GM18499 (cell line): ENCODE results near the gene ATXN10.
"Not testable (repeated sequence)": the region's sequence is repeated elsewhere in the genome, so short reads cannot be mapped to it uniquely, and the experiment has no call there.

Experiments
- ATAC-seq: cut with Tn5 transposase; IDR thresholded peaks from one replicate; pipeline ENCODE4 v1.9.1; 2021; ENCODE audit warnings: moderate number of reproducible peaks; ENCODE audit not compliant: insufficient read depth, unreplicated experiment

ATXN10 gene, protein sequence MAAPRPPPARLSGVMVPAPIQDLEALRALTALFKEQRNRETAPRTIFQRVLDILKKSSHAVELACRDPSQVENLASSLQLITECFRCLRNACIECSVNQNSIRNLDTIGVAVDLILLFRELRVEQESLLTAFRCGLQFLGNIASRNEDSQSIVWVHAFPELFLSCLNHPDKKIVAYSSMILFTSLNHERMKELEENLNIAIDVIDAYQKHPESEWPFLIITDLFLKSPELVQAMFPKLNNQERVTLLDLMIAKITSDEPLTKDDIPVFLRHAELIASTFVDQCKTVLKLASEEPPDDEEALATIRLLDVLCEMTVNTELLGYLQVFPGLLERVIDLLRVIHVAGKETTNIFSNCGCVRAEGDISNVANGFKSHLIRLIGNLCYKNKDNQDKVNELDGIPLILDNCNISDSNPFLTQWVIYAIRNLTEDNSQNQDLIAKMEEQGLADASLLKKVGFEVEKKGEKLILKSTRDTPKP

DNA sequence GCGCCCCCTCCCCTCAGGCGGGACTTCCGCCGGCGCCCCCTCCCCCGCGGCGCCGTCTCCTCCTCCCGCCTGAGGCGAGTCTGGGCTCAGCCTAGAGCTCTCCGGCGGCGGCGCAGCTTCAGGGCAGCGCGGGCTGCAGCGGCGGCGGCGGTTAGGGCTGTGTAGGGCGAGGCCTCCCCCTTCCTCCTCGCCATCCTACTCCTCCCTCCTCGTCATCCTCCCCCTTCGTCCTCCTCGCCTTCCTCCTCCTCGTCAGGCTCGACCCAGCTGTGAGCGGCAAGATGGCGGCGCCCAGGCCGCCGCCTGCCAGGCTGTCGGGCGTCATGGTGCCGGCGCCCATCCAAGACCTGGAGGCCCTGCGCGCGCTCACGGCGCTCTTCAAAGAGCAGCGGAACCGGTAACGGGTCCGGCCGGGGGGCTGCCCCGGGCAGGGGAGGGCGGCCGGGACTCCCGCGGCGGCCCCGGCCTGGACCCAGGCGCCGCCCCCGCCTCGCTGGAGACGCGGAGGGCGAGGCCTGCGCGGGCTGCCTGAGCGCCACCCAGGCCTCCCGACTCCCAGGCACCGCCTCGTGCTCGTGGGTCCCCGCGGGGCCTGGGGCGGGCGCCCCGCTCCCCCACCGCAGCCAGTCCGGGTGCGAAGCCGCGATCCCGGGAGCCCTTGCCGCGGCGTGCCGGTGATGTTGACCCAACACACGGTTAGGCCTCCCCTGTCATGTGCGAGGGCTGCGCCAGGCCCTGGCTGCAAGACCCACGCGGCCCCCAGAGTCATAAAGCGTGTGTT is at the start of gene ATXN10:
ATXN10 (plus strand) TSS at position 52 of the 781 bp plus-strand sequence; CDS start at position 282, 230 bp downstream.
- no peak for ATAC-seq

DNA sequence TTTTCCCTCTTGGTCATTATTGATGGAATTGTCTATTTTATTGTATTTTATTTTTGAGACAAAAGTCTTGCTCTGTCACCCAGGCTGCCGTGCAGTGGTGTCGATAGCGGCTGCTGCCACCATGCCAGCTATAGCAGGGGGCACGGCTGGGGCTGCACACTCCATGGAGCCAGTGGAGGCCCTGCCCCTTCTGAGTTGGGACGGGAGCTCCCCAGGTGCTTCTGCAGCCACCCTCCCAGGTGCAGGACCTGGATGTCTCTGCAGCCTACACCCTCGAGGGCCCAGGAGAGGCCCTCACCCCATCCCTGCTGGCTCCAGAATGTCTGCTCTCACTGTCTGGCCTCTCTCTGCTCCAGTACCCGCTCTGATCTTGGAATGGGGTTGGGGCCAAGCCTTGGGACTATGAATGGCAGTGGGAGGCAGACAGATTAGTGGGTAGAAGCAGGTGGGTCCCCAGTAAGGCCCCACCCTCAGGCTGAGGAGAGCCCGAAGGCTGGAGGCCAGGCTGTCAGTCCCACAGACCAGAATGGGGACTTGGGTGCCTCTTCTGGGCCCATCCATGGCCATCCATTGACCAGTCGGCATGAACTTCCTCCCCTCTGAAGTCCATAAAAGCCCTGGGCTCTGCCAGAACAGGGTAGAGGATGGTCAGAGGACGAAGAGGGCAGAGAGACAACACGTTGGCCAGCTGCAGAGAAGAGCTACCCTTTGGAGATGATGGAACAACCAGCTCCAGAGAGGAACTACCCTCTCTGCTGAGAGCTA is 49.6 kb upstream of the ATXN10 start:
- ATAC-seq, result no peak

DNA sequence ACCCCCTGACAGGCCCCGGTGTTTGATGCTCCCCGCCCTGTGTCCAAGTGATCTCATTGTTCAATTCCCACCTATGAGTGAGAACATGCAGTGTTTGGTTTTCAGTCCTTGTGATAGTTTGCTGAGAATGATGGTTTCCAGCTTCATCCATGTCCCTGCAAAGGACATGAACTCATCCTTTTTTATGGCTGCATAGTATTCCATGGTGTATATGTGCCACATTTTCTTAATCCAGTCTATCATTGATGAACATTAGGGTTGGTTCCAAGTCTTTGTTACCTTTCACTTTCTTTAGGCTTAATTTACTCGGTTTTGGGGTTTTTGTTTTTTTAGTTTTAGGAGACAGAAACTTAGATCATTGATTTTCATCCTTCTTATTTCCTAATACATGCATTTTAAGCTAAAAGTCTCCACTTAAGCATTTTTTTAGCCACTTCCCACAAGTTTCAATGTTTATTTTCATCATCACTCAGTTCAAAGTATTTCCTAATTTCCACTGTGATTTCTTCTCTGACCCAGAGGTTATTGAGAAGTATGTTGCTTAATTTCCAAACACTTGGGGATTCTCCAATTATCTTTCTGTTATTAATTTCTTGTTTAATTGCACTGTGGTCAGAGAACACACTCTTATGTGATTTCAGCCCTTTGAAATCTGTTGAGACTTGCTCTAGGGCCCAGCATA is 48.0 kb upstream of the ATXN10 start:
- not testable (repeated sequence) for ATAC-seq

DNA sequence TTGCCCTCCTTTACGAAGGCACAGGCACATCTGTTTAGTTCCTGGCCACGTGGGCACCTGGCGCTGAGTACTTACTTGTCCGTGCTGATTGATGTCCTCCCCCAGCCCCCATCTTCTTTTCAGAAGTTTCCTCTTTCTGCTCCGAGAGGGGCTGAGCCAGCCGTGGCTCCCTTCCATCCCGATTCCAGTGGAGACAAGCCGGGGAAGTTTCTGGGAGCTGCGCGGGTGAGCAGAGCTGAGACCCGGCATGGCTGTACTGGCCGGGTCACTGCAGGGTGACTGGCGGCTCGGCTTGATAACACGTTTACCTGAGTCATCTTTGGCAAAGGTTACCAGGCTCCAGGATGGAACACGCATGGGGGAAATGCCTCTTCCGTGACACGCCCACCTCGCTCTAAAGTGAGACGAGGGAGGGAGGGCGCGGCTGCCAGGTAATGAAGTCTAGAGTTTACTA is 45.4 kb upstream of the ATXN10 start:
- no peak for ATAC-seq

DNA sequence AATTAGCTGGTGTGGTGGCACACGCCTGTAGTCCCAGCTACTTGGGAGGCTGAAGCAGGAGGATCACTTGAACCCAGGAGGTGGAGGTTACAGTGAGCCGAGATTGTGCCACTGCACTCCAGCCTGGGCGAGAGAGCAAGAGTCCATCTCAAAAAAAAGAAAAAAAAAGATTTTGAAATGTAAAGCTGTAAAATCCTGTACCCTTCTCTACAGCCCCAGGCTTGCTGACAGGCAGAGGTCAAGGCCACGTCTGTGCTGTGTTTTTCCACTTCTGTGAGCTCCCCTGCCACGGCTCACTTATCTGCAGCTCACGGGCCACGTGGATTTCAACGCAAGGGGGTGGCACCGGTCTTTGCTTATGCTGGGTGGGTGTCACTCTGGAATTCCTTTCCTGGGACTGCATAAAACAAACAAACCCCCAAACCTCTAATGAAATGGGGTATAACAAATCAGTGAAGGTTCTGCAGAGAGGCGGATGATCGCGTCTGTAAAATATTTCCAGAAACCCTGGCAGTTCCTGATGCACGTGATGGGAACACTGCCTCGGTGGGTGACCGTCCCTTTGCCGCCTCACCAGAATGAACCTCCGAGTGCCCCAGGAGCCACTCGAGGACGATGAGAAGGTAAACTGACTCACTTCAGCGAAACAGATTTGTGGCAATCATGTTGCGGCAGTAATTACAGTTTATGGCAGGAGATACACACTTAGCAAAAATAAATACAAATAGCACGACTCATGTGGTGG is 44.0 kb upstream of the ATXN10 start:
- no peak for ATAC-seq

DNA sequence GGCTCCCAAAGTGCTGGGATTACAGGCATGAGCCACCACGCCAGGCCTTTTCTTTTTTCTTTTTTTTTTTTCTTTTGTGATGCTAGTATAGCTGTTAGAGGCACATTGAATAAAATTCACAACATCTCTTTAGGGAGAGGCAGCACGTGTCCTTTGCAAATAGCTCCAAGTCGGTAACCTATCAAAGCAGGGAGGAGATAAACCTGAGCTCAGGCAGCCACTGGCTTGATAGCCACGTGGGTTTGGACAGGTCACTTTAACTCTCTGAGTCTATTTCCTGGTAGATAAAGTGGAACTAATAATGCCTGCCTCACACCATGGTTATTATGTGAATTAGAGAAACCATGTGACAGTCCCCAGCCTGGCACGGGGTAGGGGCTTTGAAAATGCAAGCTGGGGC is 43.1 kb upstream of the ATXN10 start:
- no peak for ATAC-seq

DNA sequence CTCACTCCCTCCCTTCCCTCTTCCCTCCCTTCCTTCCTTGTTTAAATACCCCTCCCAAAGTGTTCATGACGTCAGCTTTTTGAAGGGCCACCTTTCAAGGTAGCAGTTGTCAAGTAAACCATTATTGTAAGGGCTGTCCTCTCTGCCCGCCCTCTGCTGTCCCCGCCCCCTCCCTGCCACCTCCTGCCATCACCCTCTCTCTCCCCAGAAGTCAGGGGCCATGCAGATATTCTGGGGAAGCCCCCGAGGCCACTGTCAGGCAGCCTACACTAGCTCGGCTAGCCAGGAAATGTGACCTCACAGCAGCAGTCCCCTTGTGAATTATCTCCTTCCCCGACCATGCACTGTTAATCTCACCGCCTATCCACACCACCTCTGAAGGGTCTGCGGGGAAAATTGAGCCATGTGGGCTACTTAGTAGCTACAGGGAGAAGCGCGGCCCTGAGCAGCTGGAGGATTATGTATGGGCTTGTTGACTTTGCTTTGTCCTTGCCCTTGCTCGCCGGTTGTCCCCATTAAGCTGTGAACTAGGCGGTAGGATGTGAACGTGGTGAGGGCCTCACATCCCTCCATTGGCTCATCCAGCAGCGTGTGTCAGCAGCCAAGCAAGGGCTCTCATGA is 42.1 kb upstream of the ATXN10 start:
- no peak for ATAC-seq

DNA sequence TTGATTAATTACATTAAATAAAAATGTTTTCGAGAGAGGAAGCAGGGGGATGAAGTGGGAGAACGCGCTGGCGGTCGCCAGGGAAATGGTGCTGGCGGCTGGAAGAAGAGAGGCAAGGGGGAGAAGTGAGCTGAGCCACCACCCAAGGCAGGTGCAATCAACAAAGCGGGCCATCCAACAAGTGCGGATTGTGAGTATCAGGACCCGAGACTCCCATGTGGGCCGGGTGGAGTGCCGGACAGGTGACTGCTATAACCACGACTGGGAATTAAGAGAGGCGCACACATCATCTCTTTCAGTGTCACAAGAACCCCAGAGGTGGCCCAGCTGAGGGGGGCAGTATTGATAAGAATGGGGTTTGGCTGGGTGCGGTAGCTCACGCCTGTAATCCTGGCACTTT is 41.2 kb upstream of the ATXN10 start:
- no peak for ATAC-seq

DNA sequence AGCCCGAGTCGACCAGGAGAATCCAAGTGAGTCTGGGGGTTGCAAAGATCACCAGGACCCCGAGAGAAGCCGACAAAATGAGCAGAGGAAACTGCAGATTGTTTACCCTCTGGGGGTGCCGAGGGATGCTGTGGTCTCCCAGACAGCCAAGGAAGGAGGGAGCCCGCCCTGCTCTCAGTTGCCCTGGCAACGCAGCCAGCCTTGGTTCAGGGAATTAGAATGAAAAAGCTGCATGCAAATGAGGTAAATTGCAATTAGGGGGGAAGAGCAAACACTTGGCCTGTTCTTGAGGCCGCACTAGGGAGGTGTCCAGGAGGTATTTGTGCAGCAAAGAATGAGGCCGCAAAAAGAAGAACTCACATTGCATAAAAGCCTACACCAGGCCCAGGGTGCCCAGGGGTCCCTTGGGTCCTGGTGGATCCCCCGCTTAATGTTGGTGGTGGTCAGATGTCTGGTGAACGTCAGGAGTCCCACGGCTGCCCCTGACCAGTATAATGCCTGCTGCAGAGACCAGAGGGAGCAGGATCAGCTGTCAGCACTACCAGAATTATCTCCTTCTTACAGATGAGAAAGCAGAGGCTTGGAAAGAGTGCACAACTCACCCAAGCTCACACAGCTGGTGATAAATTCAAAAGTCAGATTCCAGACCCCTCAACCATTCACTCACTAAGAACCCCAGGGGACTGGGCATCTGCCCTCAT is 40.3 kb upstream of the ATXN10 start:
- no peak for ATAC-seq

DNA sequence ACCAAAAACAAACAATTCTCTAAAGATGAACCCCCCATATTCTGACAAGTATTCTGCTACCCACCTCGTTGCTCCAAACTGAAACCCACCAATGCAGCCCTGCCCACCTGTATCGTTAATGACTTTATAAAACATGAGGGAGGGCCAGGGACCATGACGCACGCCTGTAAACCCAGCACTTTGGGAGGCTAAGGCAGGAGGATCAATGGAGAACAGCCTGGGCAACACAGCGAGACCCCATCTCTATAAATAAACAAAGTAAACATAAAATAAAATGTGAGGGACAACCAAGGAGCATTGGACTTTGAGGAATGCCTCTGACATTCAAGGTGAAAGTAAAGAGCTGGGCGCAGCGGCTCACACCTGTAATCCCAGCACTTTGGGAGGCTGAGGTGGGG is 39.8 kb upstream of the ATXN10 start:
- no peak for ATAC-seq

DNA sequence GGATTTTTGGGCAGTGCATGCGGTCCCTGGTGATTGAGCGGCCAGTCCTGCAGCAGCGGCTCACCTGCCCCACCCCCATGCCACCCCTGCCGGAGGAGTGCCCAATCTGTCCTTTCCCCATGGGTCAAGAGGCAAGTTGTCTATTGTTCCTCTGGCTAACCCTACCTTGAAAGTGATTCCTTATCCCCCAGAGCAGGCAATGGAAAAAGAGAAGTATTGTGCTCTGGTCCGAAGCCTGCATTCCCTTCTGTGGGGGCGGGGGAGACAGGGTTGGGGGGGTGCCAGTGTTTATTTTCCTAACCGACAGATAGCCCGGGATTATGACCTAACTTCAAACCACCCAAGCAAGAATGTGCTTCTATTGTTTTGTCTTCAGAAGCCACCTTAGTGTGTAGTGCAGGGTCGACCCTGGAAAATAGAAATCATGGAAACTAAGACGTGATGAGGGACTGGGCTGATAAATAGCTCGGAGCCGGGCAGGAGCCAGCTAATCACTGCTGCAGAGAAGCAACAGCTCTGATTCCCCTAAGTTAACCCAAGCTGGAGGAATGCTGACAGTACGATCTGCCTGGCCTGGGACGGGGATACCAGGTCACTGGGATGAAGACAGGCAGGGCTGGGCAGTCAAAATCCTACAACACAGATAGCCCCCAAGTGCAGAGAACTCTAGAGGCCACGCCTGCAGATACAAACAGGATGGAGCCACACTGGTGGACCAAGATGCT is 38.7 kb upstream of the ATXN10 start:
- no peak for ATAC-seq

DNA sequence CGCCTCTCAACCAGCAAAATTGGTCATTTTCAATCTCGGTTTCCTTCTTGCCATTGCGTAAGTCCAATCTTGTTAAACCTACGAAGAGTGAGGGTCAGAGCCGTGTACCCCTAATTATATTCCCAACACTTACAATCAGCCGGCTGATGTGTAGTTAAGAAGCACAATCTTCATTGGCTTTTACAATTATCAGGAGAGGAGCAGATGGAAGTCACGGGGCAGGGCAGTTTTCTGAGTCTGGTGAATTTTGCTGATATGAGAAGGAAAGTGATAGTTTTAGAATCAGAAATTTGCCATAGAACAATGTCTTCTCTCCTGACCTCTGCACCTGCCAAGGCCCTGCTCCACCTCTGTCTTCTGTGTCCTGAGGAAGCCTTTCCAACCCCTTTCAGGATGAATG is 35.0 kb upstream of the ATXN10 start:
- no peak for ATAC-seq

DNA sequence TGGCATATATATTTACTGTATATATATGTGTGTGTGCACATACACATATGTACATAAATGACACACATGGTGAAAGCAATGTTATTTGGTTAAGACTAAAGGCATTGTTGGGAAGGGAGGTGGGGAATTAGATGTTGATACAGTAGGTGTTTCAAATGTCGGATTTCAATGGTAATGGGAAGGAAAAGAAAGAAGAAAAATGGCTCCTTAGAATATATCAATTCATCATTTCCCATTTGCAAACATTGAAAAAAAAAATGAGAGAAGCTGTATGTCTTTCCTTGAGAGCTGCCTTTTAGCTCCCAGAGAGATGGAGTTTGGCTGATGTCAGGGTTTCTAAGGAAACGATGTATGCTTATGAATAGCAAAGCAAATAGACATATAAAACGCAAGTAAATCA is 33.4 kb upstream of the ATXN10 start:
- no peak for ATAC-seq

DNA sequence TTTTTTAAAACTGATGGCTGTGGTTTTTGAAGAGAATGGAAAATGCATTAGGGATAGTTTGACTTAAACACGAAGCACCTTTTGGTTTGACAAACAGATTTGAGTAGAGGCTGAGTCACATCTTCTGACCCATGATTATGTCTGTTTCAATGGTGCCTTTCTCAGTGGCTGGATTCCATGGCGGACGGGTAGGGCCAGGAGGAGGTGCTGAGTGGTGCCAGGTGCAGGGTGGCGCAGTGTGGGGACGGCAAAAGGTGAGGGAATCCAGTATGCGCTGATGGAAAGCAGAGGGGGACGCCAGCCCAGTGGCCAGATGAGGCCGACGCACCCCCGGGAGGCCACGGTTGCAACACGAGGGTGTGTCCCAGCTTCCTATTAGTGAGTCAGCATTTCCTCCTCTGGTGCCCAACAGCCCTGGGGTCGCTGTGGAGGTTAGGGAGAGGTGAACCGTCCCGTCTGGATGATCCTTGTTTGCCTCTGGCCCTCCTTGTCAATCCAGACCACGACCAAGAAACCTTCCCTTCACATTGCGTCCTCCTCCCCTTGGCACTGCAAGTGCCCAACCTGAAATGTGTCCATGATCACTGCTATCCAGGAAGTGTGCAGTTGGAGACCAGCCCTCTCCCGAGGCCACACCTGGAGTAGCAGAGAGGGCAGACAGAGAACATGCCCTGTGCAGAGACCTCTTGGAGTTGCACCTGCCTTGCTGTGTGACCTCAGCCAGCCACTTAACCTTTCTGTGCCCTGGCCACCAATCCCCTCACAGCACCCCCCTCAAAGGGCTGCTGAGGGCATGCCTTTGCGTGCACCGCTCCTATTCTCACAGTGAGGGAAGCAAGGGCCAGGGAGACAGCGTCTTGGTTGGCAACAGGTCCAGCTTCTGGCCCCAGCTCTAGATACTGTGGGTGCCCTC is 32.5 kb upstream of the ATXN10 start:
- no peak for ATAC-seq

DNA sequence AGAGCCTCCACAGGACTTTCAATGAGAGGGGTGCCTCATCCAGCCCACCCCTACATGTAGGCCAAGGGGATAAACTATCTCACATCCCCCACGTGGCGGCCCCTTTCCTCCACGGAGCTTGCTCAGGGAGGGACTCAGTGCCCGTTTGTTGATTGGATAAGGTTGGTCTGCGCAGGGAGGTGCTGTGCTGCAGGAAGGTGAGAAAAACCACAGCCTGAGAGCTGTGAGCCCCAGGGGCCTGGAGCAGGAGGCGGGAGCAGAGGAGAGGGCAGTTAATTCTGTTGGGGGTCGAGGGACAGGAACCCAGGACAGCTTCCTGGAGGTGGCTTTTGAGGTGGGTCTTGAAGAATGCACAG is 31.9 kb upstream of the ATXN10 start:
- ATAC-seq, result no peak

DNA sequence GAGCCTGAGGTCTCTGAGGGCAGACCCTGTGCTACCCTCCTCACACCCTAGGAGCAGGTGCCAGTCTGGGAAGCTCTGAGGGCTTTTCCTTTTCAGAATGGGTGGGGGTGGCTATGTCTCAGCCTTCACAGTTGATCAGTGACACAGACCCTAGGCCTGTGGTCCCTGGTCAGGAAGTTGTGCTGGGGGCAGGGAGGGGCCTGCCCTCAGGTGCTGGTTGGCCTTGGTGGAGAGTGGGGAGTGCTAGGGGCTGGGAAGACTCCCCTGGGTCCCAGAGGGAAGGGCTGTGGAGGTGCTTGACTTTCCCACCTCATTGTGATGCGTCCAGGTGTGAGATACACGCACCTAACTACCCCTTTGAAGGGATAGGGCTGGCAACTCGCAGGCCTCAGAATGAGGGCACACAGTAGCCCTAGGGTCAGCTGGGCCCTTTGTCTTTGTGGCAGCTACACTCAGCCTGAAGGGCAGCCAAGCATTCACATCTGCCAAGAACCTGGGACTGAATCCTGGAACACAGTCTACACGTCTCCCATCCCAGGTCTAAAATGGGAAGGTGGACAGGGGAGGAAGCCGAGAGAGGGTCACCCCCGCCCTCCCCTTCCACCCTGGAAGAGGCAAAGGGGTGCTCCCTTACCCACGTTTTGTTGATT is 31.2 kb upstream of the ATXN10 start:
- no peak for ATAC-seq
